Common myeloid progenitor, CD34-positive (primary cell): ENCODE results near the gene TNIK.

Experiments used
- CTCF ChIA-PET: fragments of 350-600 bp; sonication (Branson Sonifier 250); formaldehyde crosslinking; loops from one replicate; lab custom pipeline; 2021; ENCODE audit warnings: antibody characterized with exemption; lab: Charles Lee
- POLR2A ChIA-PET: fragments of 350-600 bp; sonication (Branson Sonifier 250); formaldehyde crosslinking; loops from one replicate; lab custom pipeline; 2021; ENCODE audit warnings: antibody characterized with exemption; lab: Charles Lee
- DNase-seq, 3 donors: peaks; one replicate each; pipeline versions ENCODE4 v3.0.0 to v3.0.0-alpha.2; 2013
- H3K27ac ChIP-seq, 2 experiments: 1 replicate in 1 of 2; 2 replicates in 1 of 2; pipeline ENCODE4 v1.7.0; 2013; ENCODE audit warnings: inconsistent platforms in 2 of 2, low read length in 2 of 2, mild to moderate bottlenecking in 2 of 2, low read depth in 1 of 2, moderate library complexity in 1 of 2; ENCODE audit not compliant: severe bottlenecking in 2 of 2, insufficient read depth in 1 of 2, poor library complexity in 1 of 2
- H3K27me3 ChIP-seq, 5 experiments: replicated peaks in 2 of 5; 1 replicate in 3 of 5; 2 replicates in 2 of 5; pipeline versions ENCODE4 v1.6.1 to v1.7.0; 2013; ENCODE audit warnings: low read length in 4 of 5, mild to moderate bottlenecking in 2 of 5, moderate library complexity in 2 of 5, inconsistent platforms in 1 of 5; ENCODE audit not compliant: insufficient read depth in 5 of 5, control insufficient read depth in 4 of 5
- H3K36me3 ChIP-seq, 4 experiments: 1 replicate in 2 of 4; 2 replicates in 2 of 4; pipeline versions ENCODE4 v1.6.1 to v1.7.0; 2013; ENCODE audit warnings: low read length in 3 of 4, control low read depth in 1 of 4, mild to moderate bottlenecking in 1 of 4; ENCODE audit not compliant: control insufficient read depth in 4 of 4, insufficient read depth in 4 of 4
- H3K4me1 ChIP-seq, 4 experiments: 1 replicate in 3 of 4; 2 replicates in 1 of 4; pipeline versions ENCODE4 v1.6.1 to v1.7.1; 2013; ENCODE audit warnings: low read length in 3 of 4, mild to moderate bottlenecking in 3 of 4, control low read depth in 1 of 4, inconsistent platforms in 1 of 4, moderate library complexity in 1 of 4; ENCODE audit not compliant: control insufficient read depth in 4 of 4, insufficient read depth in 4 of 4; ENCODE audit errors: control extremely low read depth in 1 of 4
- H3K4me3 ChIP-seq, 7 experiments: 1 replicate in 4 of 7; 2 replicates in 3 of 7; pipeline versions ENCODE4 v1.5.1 to v1.7.0; 2013; ENCODE audit warnings: mild to moderate bottlenecking in 7 of 7, low read length in 6 of 7, moderate library complexity in 6 of 7, inconsistent platforms in 2 of 7, low read depth in 2 of 7, control low read depth in 1 of 7; ENCODE audit not compliant: insufficient read depth in 4 of 7, control insufficient read depth in 1 of 7; ENCODE audit errors: extremely low read depth in 1 of 7
- H3K9me3 ChIP-seq, 5 experiments: 1 replicate in 4 of 5; 2 replicates in 1 of 5; pipeline versions ENCODE4 v1.6.1 to v1.7.1; 2013; ENCODE audit warnings: low read length in 4 of 5, mild to moderate bottlenecking in 2 of 5, inconsistent platforms in 1 of 5, low read depth in 1 of 5, moderate library complexity in 1 of 5; ENCODE audit not compliant: control insufficient read depth in 4 of 5, insufficient read depth in 2 of 5; ENCODE audit errors: control extremely low read depth in 1 of 5
- WGBS: methylation state at CpG from one replicate; pipeline ENCODE4 v1.1.5; 2013; ENCODE audit not compliant: insufficient coverage; 5-methylcytosine and 5-hydroxymethylcytosine counted together

The TNIK gene

GRCh38 chr3:171282041-171282440 is 178.2 kb downstream of the TNIK start:
- H3K27ac ChIP-seq, result no peak overlapping the region
- H3K4me3 ChIP-seq, result no peak overlapping the region
- peaks cover 6 to 69% (median 45%) of the 10 kb centered on the region in 4 experiments for H3K4me1 ChIP-seq
- POLR2A ChIA-PET, result no interaction called here
- WGBS, result 86% methylated on average over 1 of the region's 4 CpGs
- CTCF ChIA-PET, result no interaction called here
- H3K27me3 ChIP-seq, result no peaks in the 10 kb centered on the region
- no peaks in the 10 kb centered on the region for H3K36me3 ChIP-seq
- no peak for DNase-seq
- no peaks in the 10 kb centered on the region for H3K9me3 ChIP-seq

DNA sequence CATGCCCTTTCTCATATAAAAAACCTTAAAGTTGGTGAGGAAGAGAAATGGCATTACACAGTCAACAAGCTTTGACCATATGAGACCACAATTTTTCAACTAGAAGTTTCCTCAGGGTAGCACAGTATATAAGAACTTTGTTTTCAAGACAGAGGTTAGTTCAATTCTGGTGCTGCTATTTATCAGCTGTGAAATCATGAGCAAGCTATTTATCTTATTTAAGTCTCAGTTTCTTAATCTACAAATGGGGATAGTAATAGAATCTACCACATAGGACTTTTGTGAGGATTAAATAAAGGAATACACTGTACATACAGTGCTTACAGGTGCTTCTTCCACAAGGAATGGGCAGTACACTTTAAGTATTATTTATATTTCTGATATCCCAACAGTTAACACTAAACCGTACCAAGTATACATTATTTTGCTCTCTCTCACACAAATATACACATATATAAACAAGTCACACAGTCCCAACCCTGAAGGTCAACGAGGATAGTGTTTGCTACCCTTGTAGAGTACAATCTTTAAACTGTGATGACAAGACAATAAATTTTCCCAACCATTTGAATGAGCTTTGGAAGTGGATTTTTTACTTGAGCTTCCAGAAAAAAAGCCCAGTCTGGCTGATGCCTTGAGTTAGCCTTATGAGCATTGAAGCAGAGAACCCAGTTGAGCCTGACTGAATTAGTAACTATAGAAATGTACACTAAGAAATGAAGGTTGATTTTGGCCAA is 178.8 kb downstream of the TNIK start:
- 100% methylated on average over 1 of the region's 2 CpGs for WGBS
- peaks cover 6 to 66% (median 43%) of the 10 kb centered on the region in 4 experiments for H3K4me1 ChIP-seq
- ChIA-PET CTCF (interaction anchor here (0.9 to 1.0 kb wide), 2 partner anchors 9 to 29 kb away, joined by 4 to 6 read pairs; no protein-coding TSS in a partner anchor), POLR2A (no interaction called here)
- H3K4me3 ChIP-seq, result no peak overlapping the region
- H3K27me3 ChIP-seq, result no peaks in the 10 kb centered on the region
- H3K9me3 ChIP-seq, result no peaks in the 10 kb centered on the region
- no peaks in the 10 kb centered on the region for H3K36me3 ChIP-seq
- DNase-seq, result no peak
- no peak overlapping the region for H3K27ac ChIP-seq

- H3K27me3 ChIP-seq, result no peaks in the 10 kb centered on the region
- WGBS, result 82% methylated on average over 3 of the region's 3 CpGs
- no peak for DNase-seq
- no peaks in the 10 kb centered on the region for H3K9me3 ChIP-seq
- no peak overlapping the region for H3K4me3 ChIP-seq
- H3K27ac ChIP-seq, result no peak overlapping the region
- peaks cover 6 to 52% (median 31%) of the 10 kb centered on the region in 4 experiments for H3K4me1 ChIP-seq
- H3K36me3 ChIP-seq, result peaks cover 0 to 3% (median 0%) of the 10 kb centered on the region in 4 experiments
- CTCF ChIA-PET, result interaction anchor here (0.7 kb wide), 1 partner anchor 93 kb away, joined by 3 read pairs; no protein-coding TSS in a partner anchor
- POLR2A ChIA-PET, result no interaction called here
These were observed 180.2 kb downstream of the TNIK start for GRCh38 chr3:171279972-171280371.

GRCh38 chr3:171278299-171278590 is 182.0 kb downstream of the TNIK start:
- POLR2A ChIA-PET, result no interaction called here
- DNase-seq, result peak in 2 of 3 donors; percentile 21 to 48
- Histone ChIP-seq H3K27me3 (no peaks in the 10 kb centered on the region), H3K4me3 (no peak overlapping the region), H3K9me3 (no peaks in the 10 kb centered on the region), H3K4me1 (peaks cover 0 to 35% (median 14%) of the 10 kb centered on the region in 4 experiments), H3K27ac (no peak overlapping the region), H3K36me3 (peaks cover 0 to 3% (median under 1%) of the 10 kb centered on the region in 4 experiments)
- CTCF ChIA-PET, result no interaction called here

GRCh38 chr3:171277456-171278298 is 182.5 kb downstream of the TNIK start:
- no peak for DNase-seq
- Histone ChIP-seq H3K27ac (no peak overlapping the region), H3K4me3 (no peak overlapping the region), H3K27me3 (no peaks in the 10 kb centered on the region), H3K9me3 (peaks cover 0 to 1% (median 0%) of the 10 kb centered on the region in 5 experiments), H3K36me3 (peaks cover 0 to 3% (median 1%) of the 10 kb centered on the region in 4 experiments), H3K4me1 (peaks cover 0 to 29% (median 11%) of the 10 kb centered on the region in 4 experiments)
- ChIA-PET POLR2A (no interaction called here), CTCF (interaction anchor here (1.4 to 1.6 kb wide), 2 partner anchors 8 to 17 kb away, joined by 3 to 5 read pairs; no protein-coding TSS in a partner anchor)
- WGBS, result 100% methylated on average over 1 of the region's 5 CpGs

DNA sequence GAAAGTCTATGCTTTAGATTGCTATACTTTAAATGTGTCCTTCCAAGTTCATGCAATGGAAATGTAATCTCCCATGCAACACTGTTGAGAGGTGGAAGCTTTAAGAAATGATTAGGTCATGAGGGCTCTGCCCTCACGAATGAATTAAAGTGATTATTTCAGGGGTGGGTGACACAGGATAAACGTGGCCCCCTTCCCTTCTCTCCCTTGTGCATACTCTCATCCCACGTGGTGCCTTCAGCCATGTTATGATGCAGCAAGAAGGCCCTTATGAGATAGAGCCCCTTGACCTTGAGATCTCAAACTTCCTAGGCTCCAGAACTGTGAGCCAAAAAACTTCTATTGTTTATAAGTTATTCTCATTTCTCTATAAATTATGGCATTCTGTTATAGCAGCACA is 183.3 kb downstream of the TNIK start:
- H3K4me1 ChIP-seq, result peaks cover 0 to 22% (median 8%) of the 10 kb centered on the region in 4 experiments
- H3K9me3 ChIP-seq, result peaks cover 0 to 4% (median under 1%) of the 10 kb centered on the region in 5 experiments
- peaks cover 0 to 3% (median 1%) of the 10 kb centered on the region in 4 experiments for H3K36me3 ChIP-seq
- H3K27ac ChIP-seq, result no peak overlapping the region
- ChIA-PET POLR2A (no interaction called here), CTCF (interaction anchor here (1.4 to 1.6 kb wide), 2 partner anchors 9 to 17 kb away, joined by 3 to 5 read pairs; no protein-coding TSS in a partner anchor)
- WGBS, result no CpG with 5 or more reads among the region's 3 CpGs
- H3K27me3 ChIP-seq, result no peaks in the 10 kb centered on the region
- no peak for DNase-seq
- H3K4me3 ChIP-seq, result no peak overlapping the region
